HG03571 (cell line): ENCODE data around the gene SH3GL2.

Experiments used
- ATAC-seq: cut with Tn5 transposase; IDR thresholded peaks from one replicate; pipeline ENCODE4 v1.9.1; 2021; ENCODE audit not compliant: unreplicated experiment

Gene SH3GL2

DNA sequence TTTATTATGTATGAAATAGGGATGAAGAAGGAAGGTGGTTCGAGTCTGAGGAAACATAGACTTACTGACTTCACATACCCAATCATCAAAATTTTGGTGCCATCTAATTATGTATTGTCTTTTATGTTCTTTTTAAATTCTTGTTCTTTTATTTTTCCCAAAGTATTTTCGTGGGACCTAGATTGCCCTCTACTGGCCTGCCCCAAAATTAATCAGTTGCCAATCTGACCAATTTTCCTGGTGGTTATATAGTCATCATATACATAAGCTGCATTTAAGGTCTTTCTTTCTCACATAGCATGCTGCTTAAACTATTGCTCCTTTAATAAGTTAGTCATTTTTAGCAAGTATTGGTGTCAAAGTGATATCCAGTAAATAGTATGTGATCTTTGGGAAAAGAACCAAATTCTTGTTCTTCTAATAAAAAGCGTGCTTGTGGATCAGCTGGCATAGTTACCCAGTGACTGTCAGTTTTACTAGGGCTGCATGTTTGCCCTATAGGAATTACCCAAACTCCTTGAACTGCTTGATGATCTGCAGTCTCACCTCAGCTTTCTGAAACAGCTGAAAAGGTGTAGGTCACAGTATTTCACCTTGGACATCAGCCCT is 223.5 kb downstream of the SH3GL2 start:
- no peak for ATAC-seq

DNA sequence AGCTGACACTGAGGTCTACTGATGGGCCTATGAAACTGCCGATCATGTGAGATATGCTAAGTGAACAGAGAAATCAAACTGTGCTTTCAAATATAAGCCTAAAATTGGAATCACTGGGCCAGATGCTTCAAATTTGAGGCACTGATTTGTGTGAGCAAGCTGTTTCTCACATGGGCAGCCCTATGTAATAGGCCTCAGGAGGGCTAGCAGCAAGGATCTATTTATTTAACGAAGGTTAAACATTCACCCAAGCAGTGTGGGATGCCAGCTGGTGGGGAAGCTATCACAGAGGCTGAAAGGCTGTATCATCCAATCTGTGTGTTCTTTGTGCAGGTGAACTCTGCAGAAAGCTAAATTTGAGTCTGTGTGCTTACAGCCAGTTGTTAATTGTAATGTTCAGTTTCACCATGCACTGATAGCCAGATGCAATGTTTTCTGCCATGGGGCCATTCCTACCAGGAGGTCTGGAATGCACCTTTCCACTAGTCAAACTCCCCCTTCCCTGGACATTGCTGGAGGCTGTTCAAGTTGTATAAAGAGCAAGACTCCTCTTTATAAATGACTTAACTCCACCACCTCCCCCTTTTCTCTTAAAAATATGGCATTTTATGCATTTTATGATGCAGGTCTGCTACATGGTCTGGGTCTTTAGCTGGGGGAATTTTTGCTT is 228.9 kb downstream of the SH3GL2 start:
- no peak for ATAC-seq

DNA sequence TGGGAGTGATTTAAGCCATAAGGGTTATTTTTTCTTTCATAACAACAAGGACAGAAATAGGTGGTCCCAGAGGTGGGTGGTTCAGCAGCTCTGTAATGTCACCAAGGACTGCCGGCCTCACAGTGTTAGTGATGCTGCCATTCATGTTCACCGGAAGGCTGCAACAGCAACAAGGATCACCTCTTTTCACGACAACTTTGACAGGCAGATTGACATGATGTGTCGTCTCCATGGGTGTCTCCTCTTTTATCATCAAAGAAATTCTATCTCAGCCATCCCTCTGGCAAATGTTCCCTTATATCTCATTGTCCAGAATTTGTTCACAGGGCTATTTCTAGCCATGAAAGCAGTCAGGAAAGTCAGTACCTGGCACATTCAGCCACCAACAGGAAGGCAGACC is 231.5 kb downstream of the SH3GL2 start:
- no peak for ATAC-seq

DNA sequence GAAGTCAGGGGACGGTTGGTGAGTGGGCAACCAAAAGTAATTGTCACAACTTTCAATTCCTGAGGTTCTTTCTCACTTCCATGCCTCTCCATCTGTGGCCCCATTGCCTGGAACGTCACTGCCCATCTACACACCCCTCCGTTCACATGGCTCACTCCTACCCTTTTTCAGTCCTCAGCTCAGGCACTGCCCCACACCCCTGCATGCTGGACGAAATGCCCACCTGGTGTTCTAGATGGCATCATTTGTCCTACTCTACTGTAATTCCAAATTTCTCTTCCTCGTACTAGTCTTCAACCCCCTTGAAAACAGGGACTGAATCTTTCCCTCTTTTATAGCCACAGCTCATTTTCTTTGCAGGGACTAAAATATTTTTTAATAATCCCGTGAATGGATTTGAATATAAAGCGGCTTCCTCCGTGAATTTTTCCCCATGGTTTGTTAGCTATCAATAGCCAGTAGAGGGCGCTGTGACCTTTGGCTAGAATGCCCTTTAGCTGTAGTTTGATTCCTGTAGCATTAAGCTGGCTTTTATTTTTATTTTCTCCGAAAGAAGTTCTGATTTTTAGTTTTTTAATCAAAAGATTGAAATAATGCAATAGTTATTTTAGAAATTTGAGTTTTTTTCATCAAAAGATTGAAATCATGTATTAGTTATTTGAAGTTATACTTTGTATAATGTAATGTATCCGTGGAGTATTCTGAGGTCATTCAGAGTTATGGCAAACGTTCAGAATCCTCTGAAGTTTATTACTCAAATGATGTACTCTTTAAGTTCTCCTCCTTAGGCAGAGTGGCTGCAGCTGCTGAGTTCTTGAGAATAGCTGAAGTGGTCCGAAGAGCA is 232.1 kb downstream of the SH3GL2 start:
- peak; percentile 56 for ATAC-seq

DNA sequence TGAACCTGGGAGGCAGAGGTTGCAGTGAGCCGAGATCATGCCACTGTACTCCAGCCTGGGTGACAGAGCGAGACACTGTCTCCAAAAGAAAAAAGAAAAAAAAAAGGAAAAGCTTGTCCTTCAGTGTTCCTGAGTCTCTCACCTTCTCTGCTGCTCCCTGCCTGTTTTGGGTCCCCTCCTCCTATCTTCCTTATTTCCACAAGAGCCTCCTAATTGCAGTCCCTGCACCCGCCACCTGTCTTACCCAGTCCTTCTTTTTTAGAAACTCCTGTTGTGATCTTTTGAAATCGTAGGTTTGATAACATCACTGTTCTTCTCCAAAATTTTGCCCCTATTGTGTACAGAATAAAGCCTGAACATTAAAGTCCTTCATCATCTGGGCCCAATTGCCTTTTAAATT is 234.9 kb downstream of the SH3GL2 start:
- ATAC-seq, result no peak

DNA sequence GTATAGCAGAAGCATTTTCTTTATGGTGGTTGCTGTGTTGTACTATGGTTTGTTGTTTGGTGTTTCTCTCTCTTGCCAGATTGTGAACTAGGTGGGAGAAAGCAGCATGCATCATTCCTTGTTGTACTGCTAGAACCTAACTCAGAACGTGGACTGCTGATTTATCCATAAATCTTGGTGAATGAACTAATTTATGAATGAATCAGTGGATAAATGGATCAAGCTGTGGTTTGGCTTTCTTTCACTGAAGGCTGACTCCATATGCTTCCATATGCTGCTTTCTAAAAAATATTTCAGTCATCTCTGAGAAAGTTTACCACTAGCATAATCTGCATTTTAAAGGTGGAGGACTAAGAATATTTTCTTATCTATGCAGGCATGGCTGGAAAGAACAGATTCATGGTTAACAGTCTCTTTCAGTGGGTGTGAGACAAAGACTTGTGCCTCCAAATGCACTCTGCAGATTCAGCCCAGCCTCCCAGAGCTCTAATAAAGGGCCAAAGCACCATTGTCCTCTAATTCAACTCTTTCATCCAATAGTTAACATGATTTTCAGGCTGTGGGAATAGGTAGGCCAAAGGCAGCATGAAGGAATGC is 237.7 kb downstream of the SH3GL2 start:
- no peak for ATAC-seq

DNA sequence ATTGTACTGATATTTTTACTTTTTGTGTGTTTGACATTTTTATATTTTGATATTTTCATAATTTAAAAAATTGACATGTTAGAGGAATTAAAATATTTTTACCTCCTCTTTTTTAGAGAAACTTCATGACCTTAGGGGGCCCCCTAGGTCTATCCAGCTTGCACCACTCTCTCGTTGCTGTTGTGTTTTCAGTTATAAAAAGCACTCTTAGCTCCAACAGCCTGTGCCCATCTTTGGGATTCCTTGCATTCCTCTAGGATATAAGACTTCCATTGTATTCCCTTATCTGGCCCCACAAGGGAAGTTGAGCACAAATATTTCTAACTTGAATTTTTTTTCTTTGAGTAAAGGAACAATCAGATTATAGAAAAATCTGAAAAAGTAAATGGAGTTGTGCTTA is 245.3 kb downstream of the SH3GL2 start:
- ATAC-seq, result no peak

DNA sequence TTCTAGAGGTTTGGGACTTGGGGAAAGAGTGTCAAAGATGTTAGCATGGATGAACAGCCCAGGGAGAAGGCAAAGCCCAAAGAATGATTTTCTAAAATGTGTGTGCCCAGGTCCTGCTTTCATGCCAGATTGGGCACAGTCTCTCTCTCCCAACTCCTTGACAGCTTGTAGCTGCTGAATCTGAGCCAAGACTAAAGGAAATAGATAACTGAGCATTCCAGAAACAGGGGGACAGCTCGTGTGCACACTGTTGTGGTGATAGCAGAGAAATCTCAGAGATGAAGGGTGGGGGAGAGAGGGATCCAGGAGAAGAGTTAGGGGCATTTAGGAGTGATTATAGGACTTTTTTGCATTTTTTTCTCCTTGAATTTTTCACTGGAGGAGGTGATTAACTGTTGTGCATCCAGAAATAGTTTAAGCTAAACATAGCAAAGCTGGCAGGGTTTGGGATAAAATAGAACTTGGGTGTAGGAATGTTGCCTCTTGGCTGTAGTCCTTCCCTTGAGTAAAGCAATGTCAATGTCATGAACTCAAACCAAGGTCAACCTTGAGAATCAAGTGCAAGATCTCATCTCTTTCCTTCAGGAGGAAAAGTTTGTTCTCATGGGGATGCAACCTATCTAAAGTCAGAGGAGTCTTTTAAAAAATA is 245.9 kb downstream of the SH3GL2 start:
- no peak for ATAC-seq

DNA sequence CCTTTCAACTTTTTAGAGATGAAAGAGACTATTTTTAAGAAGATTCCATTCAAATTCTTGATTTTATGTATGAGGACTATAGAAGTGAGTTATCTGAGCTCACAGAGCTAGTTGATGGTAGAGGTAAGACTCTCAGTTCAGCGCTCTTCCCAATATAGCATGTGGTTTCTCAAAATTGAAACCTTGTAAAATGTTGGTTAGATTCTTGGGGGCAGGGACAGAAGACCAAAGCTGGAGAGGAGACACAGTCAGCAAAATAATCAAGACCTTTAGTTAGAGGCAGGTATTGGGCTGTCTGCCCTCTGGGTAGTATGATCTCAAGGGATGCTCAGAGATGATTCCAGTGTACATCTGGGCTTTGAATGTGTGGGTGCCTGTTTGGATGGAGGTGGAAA is 246.4 kb downstream of the SH3GL2 start:
- no peak for ATAC-seq

DNA sequence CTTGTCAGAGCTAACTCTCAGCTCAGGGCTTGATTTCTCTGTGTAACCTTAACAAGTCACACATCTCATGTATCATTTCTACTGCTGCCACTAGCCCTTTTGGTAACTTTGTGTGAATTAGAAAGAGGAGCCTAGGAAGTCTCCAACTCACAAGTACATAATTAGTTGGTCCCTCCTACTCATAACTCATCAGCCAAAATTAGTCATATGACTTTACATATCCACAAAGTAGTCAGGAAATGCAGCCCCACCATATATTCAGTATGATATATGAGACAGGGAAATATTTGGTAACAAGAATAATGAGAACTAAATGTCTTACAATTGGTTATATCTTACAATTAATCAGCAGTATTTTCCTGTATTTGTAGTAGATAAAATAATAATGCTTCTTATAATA is 250.2 kb downstream of the SH3GL2 start:
- no peak for ATAC-seq

DNA sequence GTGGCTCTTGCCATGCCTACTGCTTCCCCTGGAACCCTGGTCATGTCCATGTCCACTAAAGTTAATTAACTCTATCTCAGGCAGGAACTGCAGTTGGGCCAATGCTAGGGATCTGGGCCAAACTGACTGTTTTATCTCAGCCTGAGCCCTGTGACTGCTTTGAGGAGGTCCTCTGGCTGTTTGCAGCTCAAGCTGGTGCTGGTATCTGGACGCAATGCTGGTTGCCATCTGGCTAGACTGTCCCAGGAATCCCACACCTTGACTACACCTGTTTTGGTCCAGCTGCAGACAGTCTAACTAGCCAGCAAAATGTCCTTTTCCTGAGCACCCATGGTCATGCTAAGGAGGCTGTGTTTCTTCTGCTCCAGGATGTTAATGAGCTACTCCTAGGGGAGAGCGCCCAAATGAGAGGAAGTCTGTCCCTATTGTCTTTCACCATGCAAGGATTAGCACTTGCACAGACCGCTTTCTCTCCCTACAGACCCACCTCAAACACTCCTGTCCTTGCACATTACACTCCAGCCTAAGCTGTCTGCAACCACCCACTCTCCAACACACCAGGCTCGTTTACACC is 251.0 kb downstream of the SH3GL2 start:
- ATAC-seq, result no peak

DNA sequence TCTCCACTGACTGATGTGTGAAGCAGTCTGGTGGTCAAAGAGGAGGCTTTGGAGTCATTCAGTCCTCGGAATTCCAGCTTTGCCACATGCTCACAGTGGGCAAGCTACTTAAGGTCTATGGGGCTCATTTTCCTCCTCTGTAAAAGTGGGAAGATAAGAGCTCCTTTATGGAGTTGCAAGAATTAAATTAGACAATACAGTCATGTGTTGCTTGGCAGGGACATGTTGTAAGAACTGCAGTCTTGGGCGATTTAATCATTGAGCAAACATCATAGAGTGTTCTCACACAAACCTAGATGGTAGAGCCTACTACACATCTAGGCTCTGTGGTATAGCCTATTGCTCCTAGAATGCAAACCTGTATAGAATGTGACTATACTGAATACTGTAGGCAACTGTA is 253.9 kb downstream of the SH3GL2 start:
- ATAC-seq, result no peak

DNA sequence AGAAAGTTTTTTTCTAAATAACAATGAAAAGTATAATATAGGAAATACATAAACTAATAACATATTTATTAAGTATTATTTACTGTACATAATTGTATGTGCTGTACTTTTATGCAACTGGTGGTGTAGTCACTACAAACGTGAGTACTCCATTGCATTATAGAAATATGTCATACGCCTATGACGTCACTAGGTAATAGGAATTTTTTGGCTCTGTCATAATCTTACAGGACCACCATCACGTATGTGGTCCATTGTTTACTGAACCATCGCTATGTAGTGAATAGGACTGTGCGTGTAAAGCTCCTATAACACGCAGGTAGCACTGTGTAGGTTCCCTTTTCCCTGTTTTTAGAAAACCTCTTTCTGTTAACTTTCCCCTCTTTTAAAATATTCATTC is 255.0 kb downstream of the SH3GL2 start:
- no peak for ATAC-seq

DNA sequence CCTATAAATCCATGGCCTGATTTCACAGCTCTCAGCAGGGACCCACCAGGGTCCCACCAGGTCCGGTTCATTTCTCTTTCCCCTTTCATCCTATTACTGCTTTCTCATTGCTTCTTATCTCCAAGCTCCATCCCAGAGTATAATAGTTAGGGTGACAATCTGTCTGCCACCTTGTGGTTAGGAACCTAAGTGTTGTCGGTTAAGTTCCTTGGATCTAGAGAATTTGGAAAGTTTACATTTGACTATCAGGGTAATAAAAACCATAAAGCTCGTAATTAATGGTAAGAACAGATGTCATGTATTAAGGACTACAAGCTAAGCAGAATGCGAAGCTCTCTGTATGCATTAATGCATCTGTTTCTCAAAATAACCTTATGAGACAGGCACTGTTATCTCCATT is 259.1 kb downstream of the SH3GL2 start:
- no peak for ATAC-seq

DNA sequence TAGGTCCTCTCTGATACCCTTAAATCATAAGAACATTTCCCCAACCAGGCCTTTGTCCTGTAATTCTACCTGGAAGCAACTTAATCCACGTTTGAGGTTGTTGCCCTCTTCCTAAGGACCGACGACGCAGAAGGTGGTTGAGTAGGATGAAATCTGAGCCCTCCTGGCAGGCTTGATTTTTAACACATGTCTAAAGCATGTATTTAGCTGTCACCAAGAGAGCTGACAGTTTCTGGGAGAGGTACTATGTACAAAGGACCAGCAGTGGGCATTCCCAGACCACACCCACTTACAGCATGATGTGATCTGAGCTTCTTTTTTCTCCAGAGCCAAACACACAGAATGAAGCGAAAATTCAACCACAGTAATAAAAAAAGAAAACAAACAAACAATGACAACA is 260.9 kb downstream of the SH3GL2 start:
- ATAC-seq, result no peak

DNA sequence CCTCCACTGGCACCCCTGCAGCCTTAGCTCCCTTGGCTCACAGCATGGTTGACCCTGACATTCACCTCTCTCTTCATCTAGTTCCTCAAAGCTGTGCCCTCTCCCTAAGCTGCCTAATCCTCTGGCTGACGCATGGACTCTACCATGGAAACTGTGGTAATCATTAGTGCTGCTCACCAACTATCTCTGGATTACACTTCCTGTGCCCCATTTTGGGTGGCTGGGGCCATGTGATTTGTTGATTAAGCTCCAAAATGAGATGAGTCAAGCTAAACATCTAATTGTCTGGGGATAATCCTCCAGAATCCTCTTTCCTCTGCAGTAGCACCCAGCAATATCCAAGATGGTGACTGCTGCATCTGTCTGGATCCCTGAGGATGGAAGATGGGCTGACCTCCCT is 264.4 kb downstream of the SH3GL2 start:
- ATAC-seq, result no peak
